B cell (primary cell): ENCODE measurements around the gene DTX3L.

Experiments
- EZH2 ChIP-seq: IDR thresholded peaks from 2 replicates; pipeline ENCODE4 v1.6.1; 2012; ENCODE audit warnings: borderline replicate concordance, low read depth, mild to moderate bottlenecking, moderate library complexity, low read length; ENCODE audit not compliant: insufficient read depth, poor library complexity, severe bottlenecking
- TF ChIP-seq, protein P1 (sequence below): fragments of 200-600 bp; IDR thresholded peaks from one replicate; pipeline ENCODE4 v1.8.0; 2022; ENCODE audit warnings: antibody characterized with exemption, mild to moderate bottlenecking

DNA sequence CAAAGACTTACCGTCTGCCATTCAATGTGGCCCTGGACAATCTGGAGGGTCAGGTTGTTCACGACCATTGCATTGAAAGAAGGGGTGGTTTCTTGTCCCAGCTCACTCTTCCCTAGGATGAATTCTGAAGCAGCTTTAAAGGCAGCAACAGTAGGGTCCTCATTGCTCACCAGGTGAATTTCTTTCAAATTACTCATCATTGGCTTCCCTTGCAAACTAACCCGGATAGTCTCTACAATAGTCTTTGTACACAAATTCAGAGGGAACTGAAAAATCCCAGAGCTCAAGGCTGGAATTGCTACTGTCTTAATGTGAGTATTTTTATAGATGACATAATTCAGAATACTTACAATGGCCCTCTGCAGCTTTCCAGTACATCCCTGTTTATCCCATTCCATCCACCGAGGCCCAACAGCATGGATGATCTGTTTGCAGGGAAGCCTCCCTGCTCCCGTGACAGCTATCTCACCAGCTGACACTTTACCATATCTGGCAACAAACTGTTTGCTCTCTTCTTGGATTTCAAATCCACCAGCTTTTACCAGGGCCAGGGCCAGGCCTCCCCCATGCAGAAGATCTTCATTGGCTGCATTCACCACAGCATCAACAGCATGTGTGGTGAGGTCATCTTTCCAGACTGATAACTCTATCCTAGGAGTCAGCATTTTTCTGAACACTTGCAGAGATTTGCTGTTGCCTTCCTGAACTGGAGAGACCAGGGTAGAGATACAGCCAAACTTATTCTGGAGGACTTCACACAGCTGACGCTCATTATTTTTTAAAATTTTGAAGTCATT, 8.7 kb upstream of the DTX3L start:
- TF ChIP-seq, protein P1, sequence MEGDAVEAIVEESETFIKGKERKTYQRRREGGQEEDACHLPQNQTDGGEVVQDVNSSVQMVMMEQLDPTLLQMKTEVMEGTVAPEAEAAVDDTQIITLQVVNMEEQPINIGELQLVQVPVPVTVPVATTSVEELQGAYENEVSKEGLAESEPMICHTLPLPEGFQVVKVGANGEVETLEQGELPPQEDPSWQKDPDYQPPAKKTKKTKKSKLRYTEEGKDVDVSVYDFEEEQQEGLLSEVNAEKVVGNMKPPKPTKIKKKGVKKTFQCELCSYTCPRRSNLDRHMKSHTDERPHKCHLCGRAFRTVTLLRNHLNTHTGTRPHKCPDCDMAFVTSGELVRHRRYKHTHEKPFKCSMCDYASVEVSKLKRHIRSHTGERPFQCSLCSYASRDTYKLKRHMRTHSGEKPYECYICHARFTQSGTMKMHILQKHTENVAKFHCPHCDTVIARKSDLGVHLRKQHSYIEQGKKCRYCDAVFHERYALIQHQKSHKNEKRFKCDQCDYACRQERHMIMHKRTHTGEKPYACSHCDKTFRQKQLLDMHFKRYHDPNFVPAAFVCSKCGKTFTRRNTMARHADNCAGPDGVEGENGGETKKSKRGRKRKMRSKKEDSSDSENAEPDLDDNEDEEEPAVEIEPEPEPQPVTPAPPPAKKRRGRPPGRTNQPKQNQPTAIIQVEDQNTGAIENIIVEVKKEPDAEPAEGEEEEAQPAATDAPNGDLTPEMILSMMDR = no peak
- TF ChIP-seq EZH2 = no peak
